Prostate gland (tissue), 2 donors: ENCODE data around the gene RASL10B. TPM values are rescaled to one million over a fixed set of nuclear protein-coding genes. Genes with fewer than 3 reads are reported as not detected.

ENCODE experiments used
- DNase-seq: peaks from one replicate; pipeline ENCODE4 v3.0.0-alpha.2; 2019; ENCODE audit warnings: low spot score
- H3K27ac ChIP-seq, 2 donors: fragments of 200-600 bp; sonication (generic); 2 replicates each; pipeline ENCODE4 v1.5.1; 2017 to 2019
- H3K27me3 ChIP-seq: fragments of 200-600 bp; sonication (generic); replicated peaks from 2 replicates; pipeline ENCODE4 v1.5.1; 2019; ENCODE audit not compliant: insufficient read depth
- H3K36me3 ChIP-seq, 2 donors: fragments of 200-600 bp; sonication (generic); 1 replicate in 1 of 2; 2 replicates in 1 of 2; pipeline versions ENCODE4 v1.5.1 to v1.8.1; 2017 to 2019
- H3K4me1 ChIP-seq: fragments of 200-600 bp; sonication (generic); replicated peaks from 2 replicates; pipeline ENCODE4 v1.5.1; 2019
- H3K4me3 ChIP-seq, 2 donors: fragments of 200-600 bp; sonication (generic); 2 replicates each; pipeline ENCODE4 v1.5.1; 2017 to 2019
- H3K9me3 ChIP-seq: fragments of 200-600 bp; sonication (generic); 2 replicates; pipeline ENCODE4 v1.5.1; 2017
- CTCF ChIP-seq, 4 experiments: fragments of 200-600 bp in 2 of 4; fragments of 450-650 bp in 2 of 4; sonication (generic) in 2 of 4; IDR thresholded peaks; 1 replicate in 3 of 4; 2 replicates in 1 of 4; pipeline ENCODE4 v1.5.1; 2016 to 2019; ENCODE audit warnings: antibody characterized with exemption in 4 of 4, mild to moderate bottlenecking in 2 of 4, moderate library complexity in 2 of 4
- POLR2A ChIP-seq: fragments of 450-650 bp; IDR thresholded peaks from one replicate; pipeline ENCODE4 v1.6.1; 2016; ENCODE audit warnings: antibody characterized with exemption, mild to moderate bottlenecking
- POLR2AphosphoS5 ChIP-seq: sonication (generic); formaldehyde crosslinking; IDR thresholded peaks from one replicate; pipeline ENCODE4 v1.6.1; 2017; ENCODE audit warnings: antibody characterized with exemption
- WGBS: methylation state at CpG from one replicate; pipeline ENCODE4 v1.1.5; 2018; 5-methylcytosine and 5-hydroxymethylcytosine counted together
- intact Hi-C: fragments of 100-400 bp; cut with DNase I; formaldehyde crosslinking; loops from one replicate; pipeline ENCODE4 v1.14.2; 2022
- total RNA-seq, 2 donors: library from RNA; depleted of rRNA; stranded (reverse); fragments of >200 nt; gene quantifications; one replicate each; pipeline ENCODE4 v1.1.0, GENCODE V29; 2016

The RASL10B gene
- total RNA-seq, 2 donors from 2014 or later = 5.4 to 7.2 TPM

- 64% methylated on average over 5 of the region's 5 CpGs for WGBS
- no peak for DNase-seq
- TF ChIP-seq POLR2A (no peak), CTCF (IDR thresholded peaks at IDR 0.05) (no peak), POLR2AphosphoS5 (no peak)
Observed at GRCh38 chr17:35775039-35775438, 43.6 kb downstream of the RASL10B start.

GRCh38 chr17:35775583-35775982 is 44.1 kb downstream of the RASL10B start:
- no peaks in the 10 kb centered on the region for H3K9me3 ChIP-seq
- TF ChIP-seq CTCF (IDR thresholded peaks at IDR 0.05) (no peak), POLR2AphosphoS5 (no peak), POLR2A (no peak)
- no peaks in the 10 kb centered on the region for H3K36me3 ChIP-seq
- H3K27ac ChIP-seq = no peak overlapping the region
- WGBS = 74% methylated on average over 6 of the region's 6 CpGs
- no peak overlapping the region for H3K4me3 ChIP-seq
- intact Hi-C loops = no loop called here
- no peaks in the 10 kb centered on the region for H3K27me3 ChIP-seq
- no peak for DNase-seq
- no peaks in the 10 kb centered on the region for H3K4me1 ChIP-seq

More at GRCh38 chr17:35775039-35775438, 43.6 kb downstream of the RASL10B start:
- intact Hi-C loops = no loop called here
- Histone ChIP-seq H3K27me3 (no peaks in the 10 kb centered on the region), H3K9me3 (no peaks in the 10 kb centered on the region), H3K4me3 (no peak overlapping the region), H3K4me1 (no peaks in the 10 kb centered on the region), H3K27ac (peak overlapping the region; percentile 19 to 56), H3K36me3 (no peaks in the 10 kb centered on the region)

GRCh38 chr17:35778641-35779196 is 47.3 kb downstream of the RASL10B start:
- TF ChIP-seq POLR2A (no peak), POLR2AphosphoS5 (no peak), CTCF (IDR thresholded peaks at IDR 0.05) (no peak)
- Histone ChIP-seq H3K36me3 (no peaks in the 10 kb centered on the region), H3K9me3 (no peaks in the 10 kb centered on the region), H3K4me1 (peaks cover 7% of the 10 kb centered on the region), H3K27me3 (no peaks in the 10 kb centered on the region), H3K27ac (no peak overlapping the region), H3K4me3 (no peak overlapping the region)
- intact Hi-C loops = no loop called here
- 88% methylated on average over 16 of the region's 16 CpGs for WGBS
- DNase-seq = no peak

GRCh38 chr17:35780950-35781349 is 49.5 kb downstream of the RASL10B start:
- H3K9me3 ChIP-seq = no peaks in the 10 kb centered on the region
- TF ChIP-seq POLR2AphosphoS5 (no peak), POLR2A (no peak), CTCF (IDR thresholded peaks at IDR 0.05) (no peak)
- intact Hi-C loops = no loop called here
- H3K36me3 ChIP-seq = no peaks in the 10 kb centered on the region
- WGBS = 58% methylated on average over 3 of the region's 3 CpGs
- no peak overlapping the region for H3K27ac ChIP-seq
- DNase-seq = no peak
- no peaks in the 10 kb centered on the region for H3K27me3 ChIP-seq
- peaks cover 10% of the 10 kb centered on the region for H3K4me1 ChIP-seq
- no peak overlapping the region for H3K4me3 ChIP-seq

- no peak for TF ChIP-seq POLR2AphosphoS5
- TF ChIP-seq POLR2A = no peak
- TF ChIP-seq CTCF (IDR thresholded peaks at IDR 0.05) = no peak
- intact Hi-C loops = no loop called here
- DNase-seq = no peak
- H3K9me3 ChIP-seq = no peaks in the 10 kb centered on the region
- H3K4me3 ChIP-seq = no peak overlapping the region
- H3K4me1 ChIP-seq = peaks cover 10% of the 10 kb centered on the region
- 81% methylated on average over 2 of the region's 2 CpGs for WGBS
- no peaks in the 10 kb centered on the region for H3K27me3 ChIP-seq
- no peaks in the 10 kb centered on the region for H3K36me3 ChIP-seq
- H3K27ac ChIP-seq = no peak overlapping the region
Observed at GRCh38 chr17:35784895-35785294, 53.5 kb downstream of the RASL10B start.
